GM19193 (cell line): ENCODE measurements around the gene RAP1GAP2.

Experiments used
- POLR2A ChIP-seq: IDR thresholded peaks from 4 replicates; pipeline ENCODE4 v1.6.1; 2011; ENCODE audit not compliant: insufficient read depth, insufficient read length; ENCODE audit errors: extremely low read depth

RAP1GAP2 gene

GRCh38 chr17:3004150-3004801 lies 208.0 kb downstream of the RAP1GAP2 start:
- peak; percentile 31 for TF ChIP-seq POLR2A

- no peak for TF ChIP-seq POLR2A
These were observed 208.7 kb downstream of the RAP1GAP2 start for GRCh38 chr17:3004925-3005324.

GRCh38 chr17:3005696-3006095 lies 209.5 kb downstream of the RAP1GAP2 start:
- no peak for TF ChIP-seq POLR2A

- no peak for TF ChIP-seq POLR2A
These were observed 210.6 kb downstream of the RAP1GAP2 start for GRCh38 chr17:3006801-3007200.

- no peak for TF ChIP-seq POLR2A
These were observed 211.4 kb downstream of the RAP1GAP2 start for GRCh38 chr17:3007651-3008121.

GRCh38 chr17:3008336-3009288 lies 212.4 kb downstream of the RAP1GAP2 start:
- no peak for TF ChIP-seq POLR2A

- TF ChIP-seq POLR2A = no peak
These were observed 213.2 kb downstream of the RAP1GAP2 start for GRCh38 chr17:3009411-3009920.

- TF ChIP-seq POLR2A = no peak
These were observed 215.7 kb downstream of the RAP1GAP2 start for GRCh38 chr17:3011891-3012290.

GRCh38 chr17:3012926-3013581 lies 216.8 kb downstream of the RAP1GAP2 start:
- no peak for TF ChIP-seq POLR2A

GRCh38 chr17:3015890-3016289 lies 219.7 kb downstream of the RAP1GAP2 start:
- no peak for TF ChIP-seq POLR2A

- TF ChIP-seq POLR2A = no peak
These were observed 221.7 kb downstream of the RAP1GAP2 start for GRCh38 chr17:3017936-3018335.

GRCh38 chr17:3019761-3020160 lies 223.5 kb downstream of the RAP1GAP2 start:
- TF ChIP-seq POLR2A = no peak

GRCh38 chr17:3020381-3020780 lies 224.1 kb downstream of the RAP1GAP2 start:
- TF ChIP-seq POLR2A = no peak

GRCh38 chr17:3022197-3022596 lies 226.0 kb downstream of the RAP1GAP2 start:
- no peak for TF ChIP-seq POLR2A

- no peak for TF ChIP-seq POLR2A
These were observed 228.1 kb downstream of the RAP1GAP2 start for GRCh38 chr17:3024346-3024745.
